OCI-LY1 (cell line): ENCODE measurements around the gene EVA1B.

Experiments
- CTCF ChIP-seq: fragments of 200-600 bp; sonication (generic), shearing (Covaris generic); IDR thresholded peaks from 2 replicates; pipeline ENCODE4 v1.5.1; 2017; ENCODE audit warnings: mild to moderate bottlenecking, antibody characterized with exemption, low read length, moderate library complexity, mixed read lengths
- EZH2 ChIP-seq: fragments of 200-600 bp; sonication (generic), shearing (Covaris generic); IDR thresholded peaks from 2 replicates; pipeline ENCODE4 v1.8.0; 2017; ENCODE audit warnings: borderline replicate concordance, mixed run types, mild to moderate bottlenecking, antibody characterized with exemption, low read length, moderate library complexity, mixed read lengths

- TF ChIP-seq CTCF: no peak
- no peak for TF ChIP-seq EZH2
Observed at GRCh38 chr1:36354486-36354885, 31.0 kb upstream of the EVA1B start.
